Neural cell (in vitro differentiated cells): ENCODE measurements around the gene FKTN. TPM values are rescaled to one million over a fixed set of nuclear protein-coding genes. Genes with fewer than 3 reads are reported as not detected.

Source experiments
- H2AFZ ChIP-seq: fragments of 200-600, 300-800 bp; sonication (generic), shearing (Covaris generic); 2 replicates; pipeline ENCODE4 v1.6.0; 2014; ENCODE audit warnings: low read depth, mild to moderate bottlenecking, antibody characterized with exemption, low read length, moderate library complexity
- H3F3A ChIP-seq: fragments of 200-600 bp; shearing (Covaris generic); 2 replicates; pipeline ENCODE4 v1.6.1; 2016; ENCODE audit warnings: mild to moderate bottlenecking, moderate library complexity, mixed read lengths, antibody characterized with exemption, low read length; ENCODE audit not compliant: insufficient read depth, poor library complexity, severe bottlenecking
- H3K27ac ChIP-seq: fragments of 200-600, 300-800 bp; sonication (generic), shearing (Covaris generic); 2 replicates; pipeline ENCODE4 v1.5.1; 2014; ENCODE audit warnings: mild to moderate bottlenecking, low read length, moderate library complexity
- H3K27me3 ChIP-seq: fragments of 300-800, 200-600 bp; sonication (generic), shearing (Covaris generic); 2 replicates; pipeline ENCODE4 v1.6.0; 2014; ENCODE audit warnings: mild to moderate bottlenecking, low read depth, low read length, moderate library complexity; ENCODE audit not compliant: insufficient read depth
- H3K36me3 ChIP-seq: fragments of 300-800, 200-600 bp; sonication (generic), shearing (Covaris generic); 2 replicates; pipeline ENCODE4 v1.5.1; 2014; ENCODE audit warnings: mild to moderate bottlenecking, antibody characterized with exemption, low read length, moderate library complexity; ENCODE audit not compliant: insufficient read depth
- H3K4me2 ChIP-seq: fragments of 300-800, 200-600 bp; sonication (generic), shearing (Covaris generic); 2 replicates; pipeline ENCODE4 v1.6.0; 2014; ENCODE audit warnings: mild to moderate bottlenecking, low read length
- H3K4me3 ChIP-seq: fragments of 300-800, 200-600 bp; sonication (generic), shearing (Covaris generic); 2 replicates; pipeline ENCODE4 v1.5.1; 2014; ENCODE audit warnings: mild to moderate bottlenecking, low read length, moderate library complexity
- H3K79me2 ChIP-seq: fragments of 200-600 bp; shearing (Covaris generic); replicated peaks from 2 replicates; pipeline ENCODE4 v1.6.0; 2014; ENCODE audit warnings: mild to moderate bottlenecking, low read length, moderate library complexity; ENCODE audit not compliant: insufficient read depth
- H3K9ac ChIP-seq: fragments of 300-800, 200-600 bp; sonication (generic), shearing (Covaris generic); 2 replicates; pipeline ENCODE4 v1.6.1; 2016; ENCODE audit warnings: mild to moderate bottlenecking, low read length, mixed read lengths
- H3K9me2 ChIP-seq: fragments of 200-600 bp; shearing (Covaris generic); 2 replicates; pipeline ENCODE4 v1.6.1; 2016; ENCODE audit warnings: mild to moderate bottlenecking, low read length, mixed read lengths; ENCODE audit not compliant: insufficient read depth
- H3K9me3 ChIP-seq: fragments of 200-600, 300-800 bp; sonication (generic), shearing (Covaris generic); 2 replicates; pipeline ENCODE4 v1.6.1; 2016; ENCODE audit warnings: mild to moderate bottlenecking, mixed run types, low read length, moderate library complexity, mixed read lengths
- H4K20me1 ChIP-seq: fragments of 200-600 bp; shearing (Covaris generic); 2 replicates; pipeline ENCODE4 v1.6.1; 2016; ENCODE audit warnings: mild to moderate bottlenecking, mixed run types; ENCODE audit not compliant: insufficient read depth
- CTCF ChIP-seq: fragments of 450-650 bp; IDR thresholded peaks from 2 replicates; pipeline ENCODE4 v1.5.1; 2014; ENCODE audit warnings: antibody characterized with exemption, mild to moderate bottlenecking, moderate library complexity; ENCODE audit not compliant: poor library complexity, severe bottlenecking
- EP300 ChIP-seq: fragments of 450-650 bp; conservative IDR thresholded peaks from 2 replicates; pipeline ENCODE4 v1.6.1; 2014; ENCODE audit warnings: antibody characterized with exemption, mild to moderate bottlenecking, moderate library complexity; ENCODE audit not compliant: poor library complexity, severe bottlenecking
- EZH2 ChIP-seq: fragments of 200-600, 300-800 bp; shearing (Covaris generic), sonication (generic); IDR thresholded peaks from 2 replicates; pipeline ENCODE4 v1.6.1; 2014; ENCODE audit warnings: antibody characterized with exemption, low read length, borderline replicate concordance, mild to moderate bottlenecking; ENCODE audit not compliant: insufficient read depth, poor library complexity, severe bottlenecking
- MXI1 ChIP-seq: fragments of 450-650 bp; conservative IDR thresholded peaks from 2 replicates; pipeline ENCODE4 v1.6.1; 2014; ENCODE audit warnings: antibody characterized with exemption, mild to moderate bottlenecking; ENCODE audit not compliant: poor library complexity, severe bottlenecking
- POLR2AphosphoS5 ChIP-seq: IDR thresholded peaks from 2 replicates; pipeline ENCODE4 v1.6.1; 2012
- RAD21 ChIP-seq: fragments of 450-650 bp; conservative IDR thresholded peaks from 2 replicates; pipeline ENCODE4 v1.6.1; 2014; ENCODE audit warnings: antibody characterized with exemption, mild to moderate bottlenecking, moderate library complexity
- REST ChIP-seq: IDR thresholded peaks from 2 replicates; pipeline ENCODE4 v1.6.1; 2012; ENCODE audit warnings: borderline replicate concordance
- SMC3 ChIP-seq: fragments of 450-650 bp; conservative IDR thresholded peaks from 2 replicates; pipeline ENCODE4 v1.6.1; 2014; ENCODE audit warnings: antibody characterized with exemption, mild to moderate bottlenecking, moderate library complexity; ENCODE audit not compliant: poor library complexity
- TAF1 ChIP-seq: IDR thresholded peaks from 2 replicates; pipeline ENCODE4 v1.6.1; 2012; ENCODE audit warnings: low read depth
- polyA plus RNA-seq: library from polyadenylated mRNA; depleted of rRNA; stranded (reverse); fragments of >200 nt; gene quantifications from 2 replicates; pipeline ENCODE4 v1.2.3, GENCODE V29; 2014

Gene FKTN
- polyA plus RNA-seq, 1 donor from 2014 or later, result 52.1 TPM

- Histone ChIP-seq H3F3A (no peaks in the 10 kb centered on the region), H4K20me1 (no peaks in the 10 kb centered on the region), H3K9ac (no peak overlapping the region), H3K4me3 (no peak overlapping the region), H3K9me3 (no peaks in the 10 kb centered on the region), H3K27ac (no peak overlapping the region), H3K27me3 (no peaks in the 10 kb centered on the region), H3K79me2 (no peaks in the 10 kb centered on the region), H3K4me2 (no peak overlapping the region), H3K36me3 (peaks cover 6% of the 10 kb centered on the region), H2AFZ (no peak overlapping the region), H3K9me2 (no peaks in the 10 kb centered on the region)
- TF ChIP-seq TAF1 (no peak), EP300 (no peak), POLR2AphosphoS5 (no peak)
Measured at GRCh38 chr9:105625088-105625487, 67.2 kb downstream of the FKTN start.

GRCh38 chr9:105632807-105633206 lies 74.9 kb downstream of the FKTN start:
- TF ChIP-seq EZH2 (no peak), EP300 (no peak), MXI1 (no peak), POLR2AphosphoS5 (no peak), SMC3 (no peak), REST (no peak), CTCF (no peak), TAF1 (no peak), RAD21 (no peak)
- no peak overlapping the region for H2AFZ ChIP-seq
- H3K36me3 ChIP-seq, result no peaks in the 10 kb centered on the region
- no peaks in the 10 kb centered on the region for H4K20me1 ChIP-seq
- no peaks in the 10 kb centered on the region for H3K9me3 ChIP-seq
- H3K9ac ChIP-seq, result no peak overlapping the region
- no peaks in the 10 kb centered on the region for H3K79me2 ChIP-seq
- H3F3A ChIP-seq, result no peaks in the 10 kb centered on the region
- H3K27ac ChIP-seq, result no peak overlapping the region
- no peaks in the 10 kb centered on the region for H3K27me3 ChIP-seq
- no peak overlapping the region for H3K4me3 ChIP-seq
- H3K4me2 ChIP-seq, result no peak overlapping the region
- H3K9me2 ChIP-seq, result no peaks in the 10 kb centered on the region

GRCh38 chr9:105633411-105633810 lies 75.5 kb downstream of the FKTN start:
- H3K36me3 ChIP-seq, result no peaks in the 10 kb centered on the region
- no peaks in the 10 kb centered on the region for H3K9me3 ChIP-seq
- no peak overlapping the region for H3K4me3 ChIP-seq
- H4K20me1 ChIP-seq, result no peaks in the 10 kb centered on the region
- no peak overlapping the region for H3K27ac ChIP-seq
- H3K4me2 ChIP-seq, result no peak overlapping the region
- no peak for TF ChIP-seq POLR2AphosphoS5
- no peak for TF ChIP-seq MXI1
- no peak for TF ChIP-seq RAD21
- TF ChIP-seq REST, result no peak
- no peak for TF ChIP-seq EZH2
- no peak for TF ChIP-seq EP300
- TF ChIP-seq CTCF, result no peak
- no peak for TF ChIP-seq TAF1
- no peak for TF ChIP-seq SMC3
- H3F3A ChIP-seq, result no peaks in the 10 kb centered on the region
- no peaks in the 10 kb centered on the region for H3K9me2 ChIP-seq
- no peak overlapping the region for H2AFZ ChIP-seq
- H3K79me2 ChIP-seq, result no peaks in the 10 kb centered on the region
- no peak overlapping the region for H3K9ac ChIP-seq
- H3K27me3 ChIP-seq, result no peaks in the 10 kb centered on the region
